Bladder microvascular endothelial cell (primary cell): ENCODE measurements around the gene STOX2. TPM values are rescaled to one million over a fixed set of nuclear protein-coding genes. Genes with fewer than 3 reads are reported as not detected.

Experiments
- total RNA-seq: library from RNA; depleted of rRNA; stranded (reverse); fragments of >200 nt; gene quantifications from 2 replicates; pipeline ENCODE4 v1.2.3, GENCODE V29; 2014

The STOX2 gene, protein sequence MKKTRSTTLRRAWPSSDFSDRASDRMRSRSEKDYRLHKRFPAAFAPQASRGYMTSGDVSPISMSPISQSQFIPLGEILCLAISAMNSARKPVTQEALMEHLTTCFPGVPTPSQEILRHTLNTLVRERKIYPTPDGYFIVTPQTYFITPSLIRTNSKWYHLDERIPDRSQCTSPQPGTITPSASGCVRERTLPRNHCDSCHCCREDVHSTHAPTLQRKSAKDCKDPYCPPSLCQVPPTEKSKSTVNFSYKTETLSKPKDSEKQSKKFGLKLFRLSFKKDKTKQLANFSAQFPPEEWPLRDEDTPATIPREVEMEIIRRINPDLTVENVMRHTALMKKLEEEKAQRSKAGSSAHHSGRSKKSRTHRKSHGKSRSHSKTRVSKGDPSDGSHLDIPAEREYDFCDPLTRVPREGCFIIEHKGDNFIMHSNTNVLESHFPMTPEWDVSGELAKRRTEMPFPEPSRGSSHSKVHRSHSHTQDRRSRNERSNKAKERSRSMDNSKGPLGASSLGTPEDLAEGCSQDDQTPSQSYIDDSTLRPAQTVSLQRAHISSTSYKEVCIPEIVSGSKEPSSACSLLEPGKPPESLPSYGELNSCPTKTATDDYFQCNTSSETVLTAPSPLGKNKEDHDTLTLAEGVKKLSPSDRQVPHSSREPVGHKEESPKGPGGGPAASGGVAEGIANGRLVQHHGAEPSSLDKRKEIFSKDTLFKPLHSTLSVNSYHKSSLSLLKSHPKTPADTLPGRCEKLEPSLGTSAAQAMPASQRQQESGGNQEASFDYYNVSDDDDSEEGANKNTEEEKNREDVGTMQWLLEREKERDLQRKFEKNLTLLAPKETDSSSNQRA (N-terminal part only)
- 1.6 and 6.7 TPM in 2 replicates for total RNA-seq

DNA sequence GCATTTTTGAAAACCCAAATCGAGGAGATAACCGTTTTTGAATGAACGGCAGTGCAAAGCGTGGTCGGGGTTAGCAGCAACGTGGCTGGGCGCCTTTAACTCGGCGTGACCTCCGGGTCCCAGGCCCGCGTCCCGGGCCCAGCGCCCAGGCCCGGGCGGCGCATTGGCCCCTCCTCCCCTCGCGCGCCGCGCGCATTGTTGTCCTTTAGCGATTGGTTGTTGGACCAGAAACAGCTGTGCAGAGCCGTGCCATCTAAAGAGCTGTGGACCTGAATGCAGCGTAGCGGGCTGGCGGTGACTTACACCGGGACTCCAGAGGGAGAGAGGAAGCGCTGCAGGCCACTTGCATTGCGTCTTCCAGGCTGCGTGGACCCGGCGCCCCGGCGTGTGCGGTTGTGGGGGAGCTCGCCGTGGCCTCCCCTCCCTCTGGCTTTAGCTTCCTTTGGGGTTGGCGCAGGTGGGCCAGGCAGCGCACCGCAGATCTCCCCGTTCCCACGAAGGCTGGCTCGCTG, at the start of gene STOX2:
TSS of gene STOX2 (plus strand) at position 227 of the 512 bp plus-strand sequence. CDS start 1,484 bp downstream, outside the sequence.

Other genes with a start within 250 kb of the STOX2 start
- gene RWDD4, start 246.1 kb upstream of the STOX2 start, total RNA-seq: 9.4 and 11.6 TPM in 2 replicates
- 25.3 and 41.5 TPM in 2 replicates for gene TRAPPC11, start 246.0 kb upstream of the STOX2 start, total RNA-seq